Measurements from ENCODE around the gene MACROD1.

MACROD1 gene

GRCh38 chr11:64089915-64090805 lies 75.8 kb downstream of the MACROD1 start:
- no peak for TF ChIP-seq CTCF (IDR thresholded peaks at IDR 0.05; ENCODE audit: unreplicated experiment in 3 of 3)
- Mint-ChIP-seq H3K36me3 (ENCODE audit: low read depth) (no peaks in the 10 kb centered on the region), H3K4me3 (no peak overlapping the region), H3K4me1 (peaks cover 52% of the 10 kb centered on the region), H3K9me3 (no peaks in the 10 kb centered on the region), H3K27me3 (ENCODE audit: low read depth) (peaks cover 20% of the 10 kb centered on the region), H3K27ac (peak overlapping the region in 2 of 3 experiments; percentile 55 to 74)

- peaks cover 46% of the 10 kb centered on the region for H3K4me1 Mint-ChIP-seq
- H3K36me3 Mint-ChIP-seq (ENCODE audit: low read depth), result no peaks in the 10 kb centered on the region
- no peak for TF ChIP-seq CTCF (IDR thresholded peaks at IDR 0.05; ENCODE audit: unreplicated experiment in 3 of 3)
- no peaks in the 10 kb centered on the region for H3K9me3 Mint-ChIP-seq
- peaks cover 14% of the 10 kb centered on the region for H3K27me3 Mint-ChIP-seq (ENCODE audit: low read depth)
- no peak overlapping the region for H3K4me3 Mint-ChIP-seq
- H3K27ac Mint-ChIP-seq, result peak overlapping the region in 2 of 3 experiments; percentile 55 to 74
Measured at GRCh38 chr11:64089493-64089892, 76.4 kb downstream of the MACROD1 start.

GRCh38 chr11:64089027-64089360 lies 76.9 kb downstream of the MACROD1 start:
- H3K9me3 Mint-ChIP-seq, result no peaks in the 10 kb centered on the region
- H3K4me3 Mint-ChIP-seq, result no peak overlapping the region
- TF ChIP-seq CTCF (IDR thresholded peaks at IDR 0.05; ENCODE audit: unreplicated experiment in 3 of 3), result no peak
- H3K27me3 Mint-ChIP-seq (ENCODE audit: low read depth), result peaks cover 11% of the 10 kb centered on the region
- H3K36me3 Mint-ChIP-seq (ENCODE audit: low read depth), result no peaks in the 10 kb centered on the region
- H3K4me1 Mint-ChIP-seq, result peaks cover 45% of the 10 kb centered on the region
- peak overlapping the region in 2 of 3 experiments; percentile 15 to 44 for H3K27ac Mint-ChIP-seq

- Mint-ChIP-seq H3K4me3 (no peak overlapping the region), H3K4me1 (peaks cover 47% of the 10 kb centered on the region), H3K27me3 (ENCODE audit: low read depth) (peaks cover 11% of the 10 kb centered on the region), H3K9me3 (no peaks in the 10 kb centered on the region), H3K27ac (peak overlapping the region; percentile 15 to 44 (median 28)), H3K36me3 (ENCODE audit: low read depth) (no peaks in the 10 kb centered on the region)
- TF ChIP-seq CTCF (IDR thresholded peaks at IDR 0.05; ENCODE audit: unreplicated experiment in 3 of 3), result peak; percentile 31 to 44 (median 41)
Measured at GRCh38 chr11:64088162-64089026, 77.5 kb downstream of the MACROD1 start.

GRCh38 chr11:64086258-64087123 lies 79.4 kb downstream of the MACROD1 start:
- H3K4me1 Mint-ChIP-seq, result peaks cover 44% of the 10 kb centered on the region
- no peaks in the 10 kb centered on the region for H3K9me3 Mint-ChIP-seq
- H3K4me3 Mint-ChIP-seq, result peak overlapping the region in 2 of 3 experiments; percentile 12 to 32
- H3K27ac Mint-ChIP-seq, result peak overlapping the region; percentile 37 to 74 (median 55)
- peaks cover 17% of the 10 kb centered on the region for H3K27me3 Mint-ChIP-seq (ENCODE audit: low read depth)
- TF ChIP-seq CTCF (IDR thresholded peaks at IDR 0.05; ENCODE audit: unreplicated experiment in 3 of 3), result no peak
- H3K36me3 Mint-ChIP-seq (ENCODE audit: low read depth), result no peaks in the 10 kb centered on the region

Data from nephron (organoid).